Testis (tissue), 2 donors: Measurements from ENCODE around the gene MLYCD.

Experiments used
- POLR2A ChIP-seq: fragments of 450-650 bp; IDR thresholded peaks from one replicate; pipeline ENCODE4 v1.6.1; 2017; ENCODE audit warnings: antibody characterized with exemption, mild to moderate bottlenecking, moderate library complexity
- TF ChIP-seq, protein P1 (sequence below), 3 experiments: fragments of 450-650 bp in 2 of 3; fragments of 200-600 bp in 1 of 3; sonication (generic) in 1 of 3; IDR thresholded peaks; one replicate each; pipeline ENCODE4 v1.5.1; 2016 to 2019; ENCODE audit warnings: antibody characterized with exemption in 3 of 3, mild to moderate bottlenecking in 2 of 3, moderate library complexity in 1 of 3

DNA sequence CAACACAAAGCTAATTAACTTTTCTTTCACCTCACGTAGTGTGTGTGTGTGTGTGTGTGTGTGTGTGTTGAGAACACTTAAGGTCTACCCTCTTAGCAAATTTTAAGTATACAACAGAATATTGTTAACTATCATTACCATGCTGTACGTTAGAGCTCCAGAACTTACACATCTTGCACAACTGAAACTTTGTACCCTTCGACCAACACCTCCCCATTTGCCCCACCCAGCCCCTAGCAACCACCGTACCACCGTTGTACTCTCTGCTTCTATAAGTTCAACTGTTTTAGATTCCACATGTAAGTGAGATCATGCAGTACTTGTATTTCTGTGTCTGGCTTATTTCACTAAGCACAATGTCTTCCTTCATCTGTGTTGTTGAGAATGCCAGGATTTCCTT, 28.1 kb upstream of the MLYCD start:
- TF ChIP-seq POLR2A = no peak
- TF ChIP-seq, protein P1, sequence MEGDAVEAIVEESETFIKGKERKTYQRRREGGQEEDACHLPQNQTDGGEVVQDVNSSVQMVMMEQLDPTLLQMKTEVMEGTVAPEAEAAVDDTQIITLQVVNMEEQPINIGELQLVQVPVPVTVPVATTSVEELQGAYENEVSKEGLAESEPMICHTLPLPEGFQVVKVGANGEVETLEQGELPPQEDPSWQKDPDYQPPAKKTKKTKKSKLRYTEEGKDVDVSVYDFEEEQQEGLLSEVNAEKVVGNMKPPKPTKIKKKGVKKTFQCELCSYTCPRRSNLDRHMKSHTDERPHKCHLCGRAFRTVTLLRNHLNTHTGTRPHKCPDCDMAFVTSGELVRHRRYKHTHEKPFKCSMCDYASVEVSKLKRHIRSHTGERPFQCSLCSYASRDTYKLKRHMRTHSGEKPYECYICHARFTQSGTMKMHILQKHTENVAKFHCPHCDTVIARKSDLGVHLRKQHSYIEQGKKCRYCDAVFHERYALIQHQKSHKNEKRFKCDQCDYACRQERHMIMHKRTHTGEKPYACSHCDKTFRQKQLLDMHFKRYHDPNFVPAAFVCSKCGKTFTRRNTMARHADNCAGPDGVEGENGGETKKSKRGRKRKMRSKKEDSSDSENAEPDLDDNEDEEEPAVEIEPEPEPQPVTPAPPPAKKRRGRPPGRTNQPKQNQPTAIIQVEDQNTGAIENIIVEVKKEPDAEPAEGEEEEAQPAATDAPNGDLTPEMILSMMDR (IDR thresholded peaks at IDR 0.05) = no peak
